SK-N-MC (cell line): ENCODE data around the gene LRRIQ1.

Experiments
- EZH2 ChIP-seq: fragments of 200-600 bp; sonication (generic); IDR thresholded peaks from one replicate; pipeline ENCODE4 v1.6.1; 2017; ENCODE audit warnings: antibody characterized with exemption
- FOXP2 ChIP-seq: optimal IDR thresholded peaks from 2 replicates; pipeline ENCODE3; 2011; ENCODE audit warnings: mild to moderate bottlenecking, moderate library complexity; ENCODE audit not compliant: insufficient read depth; ENCODE audit errors: extremely low read length, control extremely low read depth
- POLR2AphosphoS5 ChIP-seq: IDR thresholded peaks from 2 replicates; pipeline ENCODE4 v1.6.1; 2012; ENCODE audit warnings: mild to moderate bottlenecking, low read depth, low read length, borderline replicate concordance

DNA sequence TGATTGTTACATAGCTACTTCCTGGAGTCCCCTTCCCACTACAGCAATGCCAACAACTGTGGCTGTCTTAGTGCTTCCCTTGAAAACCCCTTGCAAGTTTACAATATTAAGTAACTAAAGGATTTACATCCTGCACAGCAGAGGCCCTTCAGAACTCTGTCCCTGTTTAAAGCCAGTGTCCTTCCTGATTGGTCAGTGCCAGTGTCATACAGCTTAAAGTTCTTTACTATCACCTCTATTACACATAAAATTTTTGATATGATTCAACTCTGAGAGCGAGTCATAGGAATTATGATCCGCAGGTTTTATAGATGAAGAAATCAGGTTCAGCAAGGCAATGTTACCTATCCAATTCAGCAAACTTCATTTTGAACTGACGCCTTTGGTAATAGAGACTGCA is 152.5 kb downstream of the LRRIQ1 start:
- no peak for TF ChIP-seq POLR2AphosphoS5
- TF ChIP-seq EZH2, result no peak
- TF ChIP-seq FOXP2, result no peak
